Caki2 (cell line): ENCODE data around the gene DGKD. TPM values are rescaled to one million over a fixed set of nuclear protein-coding genes. Genes with fewer than 3 reads are reported as not detected.
A peak's percentile ranks its signal among the peaks of the same experiment; 100 is the strongest.
"Not testable (repeated sequence)": the region's sequence is repeated elsewhere in the genome, so short reads cannot be mapped to it uniquely, and the experiment has no call there.

Experiments used
- DNase-seq: peaks from one replicate; pipeline ENCODE4 v3.0.0-alpha.2; 2015; ENCODE audit warnings: low read depth
- in situ Hi-C: cut with HindIII; loops from 2 replicates; pipeline ENCODE4 v1.10.0; 2016; ENCODE audit warnings: low sequenced_read_pairs, low pct_unique_long_range_greater_than_20kb, mixed read lengths
- total RNA-seq: library from RNA; depleted of rRNA; stranded (reverse); fragments of >200 nt; shearing (Covaris generic); gene quantifications from 2 replicates; pipeline ENCODE4 v1.2.3, GENCODE V29; 2014; ENCODE audit warnings: low replicate concordance

Gene DGKD
- total RNA-seq, 1 experiment from 2014 or later = 7.8 TPM

DNA sequence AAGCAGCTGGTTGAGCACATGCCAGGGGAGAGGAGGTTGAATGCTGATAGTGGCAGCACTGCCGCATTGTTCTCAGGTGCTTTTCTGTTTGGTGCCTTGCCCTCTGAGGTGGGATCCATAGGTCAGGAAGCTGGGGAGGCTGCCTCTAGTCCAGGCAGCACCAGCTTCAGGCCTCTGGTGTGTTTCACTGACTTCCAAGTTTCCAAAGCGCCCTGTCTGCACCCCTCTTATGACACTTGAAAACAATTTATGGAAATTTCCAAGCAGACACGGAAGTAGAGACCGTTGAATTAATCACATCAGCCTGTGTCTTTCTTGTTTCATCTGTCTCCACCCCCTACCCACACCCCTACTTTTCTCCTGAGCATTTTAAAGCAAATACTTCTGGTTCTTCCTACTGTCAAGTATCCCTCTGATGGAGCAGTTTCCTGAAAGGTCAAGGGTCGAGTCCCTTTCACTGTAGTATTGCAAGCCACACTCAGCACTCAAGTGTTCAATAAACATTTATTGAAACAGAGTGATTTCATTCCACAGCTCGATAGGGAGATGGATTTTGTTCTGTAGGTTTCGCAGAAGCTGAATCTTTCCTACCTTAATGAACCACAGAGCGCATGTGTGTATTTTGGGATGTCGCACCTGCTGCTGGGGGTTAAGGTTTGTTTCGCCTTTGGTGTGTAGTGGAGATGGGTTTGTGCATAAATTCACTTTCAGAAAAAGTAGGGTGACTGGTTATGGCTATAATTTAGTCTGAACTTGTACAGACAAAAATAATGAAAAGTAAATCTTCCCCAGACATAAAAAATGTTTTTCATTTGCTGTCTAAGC, 21.4 kb downstream of the DGKD start:
- DNase-seq = no peak
- in situ Hi-C loops = no loop called here

DNA sequence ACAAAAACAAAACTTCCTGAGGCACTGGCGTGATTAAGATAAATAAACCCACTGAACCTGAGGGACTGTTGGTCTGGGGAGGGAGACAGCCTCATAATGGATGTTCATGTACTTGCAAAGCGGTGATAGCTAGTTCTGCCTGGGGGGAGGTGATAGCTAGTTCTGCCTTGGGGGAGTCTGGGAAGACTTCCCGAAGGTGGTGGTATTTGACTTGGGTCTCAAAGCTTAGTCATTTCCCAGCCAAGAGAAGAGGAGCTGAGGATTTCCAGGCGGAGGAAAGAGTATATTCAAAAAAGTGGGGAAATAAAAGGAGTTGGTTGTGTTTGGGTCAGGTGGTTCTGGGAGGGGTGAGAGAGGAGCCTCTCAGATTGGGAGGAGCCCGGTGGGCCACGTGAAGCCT, 24.7 kb downstream of the DGKD start:
- in situ Hi-C loops = no loop called here
- no peak for DNase-seq

DNA sequence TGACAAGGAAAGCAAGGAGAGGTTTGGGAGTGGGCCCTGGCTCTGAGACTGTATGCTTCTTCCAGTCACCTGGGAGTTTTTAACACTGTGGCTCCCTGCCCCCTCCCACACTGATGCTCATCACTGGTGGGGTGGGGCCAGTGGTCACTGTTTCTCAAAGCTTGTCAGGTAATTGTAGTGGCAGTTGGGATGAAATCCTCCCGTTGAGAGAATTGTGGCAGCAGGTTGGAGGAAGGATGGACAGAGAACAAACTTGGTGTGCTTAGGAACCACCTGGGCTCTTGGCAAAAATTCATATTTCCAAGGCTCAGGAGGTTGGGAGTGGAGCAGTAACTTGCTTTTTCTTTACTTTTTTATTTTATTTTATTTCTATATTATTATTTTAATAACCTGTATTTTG, 25.1 kb downstream of the DGKD start:
- DNase-seq = no peak
- in situ Hi-C loops = no loop called here

DNA sequence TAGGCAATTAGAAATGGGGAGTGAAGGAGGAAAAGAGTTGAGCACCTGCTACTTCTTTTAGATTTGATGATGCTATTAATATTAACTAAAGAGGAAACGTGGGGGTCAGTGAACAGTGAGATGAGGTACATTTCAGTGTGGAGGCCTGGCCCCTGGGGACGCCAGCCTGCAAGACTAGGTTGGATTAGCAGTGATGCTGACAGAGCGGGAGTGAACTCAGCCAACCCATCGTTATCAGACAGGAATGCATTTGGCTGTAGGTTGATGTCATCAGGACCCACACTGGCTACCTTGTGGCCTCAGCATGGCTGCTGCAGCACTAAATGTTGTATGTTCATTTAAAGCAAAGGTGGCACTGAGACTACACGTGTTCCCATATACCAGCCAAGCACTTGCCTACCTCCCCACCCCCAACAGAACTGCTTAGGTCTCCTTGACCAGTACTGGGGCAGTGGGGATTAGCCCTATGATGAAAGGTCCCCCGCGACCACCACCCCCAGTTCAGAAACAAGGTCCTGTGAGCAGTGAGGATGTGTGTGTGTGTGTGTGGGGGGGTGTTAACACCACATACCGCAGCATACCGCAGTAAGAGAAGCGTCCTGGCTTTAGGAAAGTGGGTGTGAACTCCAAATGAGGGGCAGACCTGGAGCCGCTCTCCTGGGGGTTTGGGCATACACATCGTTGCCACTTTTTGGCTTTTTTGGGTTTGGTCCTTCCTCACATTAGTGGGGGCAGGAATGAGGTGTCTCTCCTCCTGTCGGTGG, 26.0 kb downstream of the DGKD start:
- DNase-seq = no peak
- in situ Hi-C loops = no loop called here

DNA sequence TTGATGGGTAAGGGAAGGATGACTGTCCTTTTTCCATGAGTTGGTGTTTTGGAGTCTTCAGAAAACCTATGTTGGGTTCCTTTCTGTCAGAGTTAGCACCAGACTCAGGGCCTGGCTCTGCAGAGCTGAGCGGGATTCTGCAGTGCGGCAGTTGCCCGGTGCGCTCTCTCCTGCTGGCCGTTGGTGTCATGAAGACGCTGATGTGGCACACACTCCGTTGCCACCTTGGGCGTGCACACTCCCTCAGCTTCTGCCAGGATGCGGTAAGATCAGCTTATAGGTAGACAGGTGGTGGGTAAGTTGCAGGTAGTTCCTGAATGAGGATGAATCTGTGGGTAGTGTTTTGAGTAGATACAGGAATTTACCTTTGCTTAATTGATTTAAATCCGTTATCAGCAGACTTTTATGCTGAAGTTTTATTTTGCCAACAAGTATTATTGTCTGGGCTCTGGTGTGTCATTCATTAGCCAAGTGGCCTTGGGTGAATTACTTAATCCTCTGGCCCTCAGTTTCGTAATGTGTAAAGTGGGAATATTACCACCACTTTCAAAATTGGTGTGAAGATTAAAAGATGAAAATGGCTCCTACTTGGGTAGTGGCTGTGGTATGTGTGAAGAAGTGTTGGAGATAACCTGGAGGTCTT, 26.8 kb downstream of the DGKD start:
- in situ Hi-C loops = no loop called here
- no peak for DNase-seq

DNA sequence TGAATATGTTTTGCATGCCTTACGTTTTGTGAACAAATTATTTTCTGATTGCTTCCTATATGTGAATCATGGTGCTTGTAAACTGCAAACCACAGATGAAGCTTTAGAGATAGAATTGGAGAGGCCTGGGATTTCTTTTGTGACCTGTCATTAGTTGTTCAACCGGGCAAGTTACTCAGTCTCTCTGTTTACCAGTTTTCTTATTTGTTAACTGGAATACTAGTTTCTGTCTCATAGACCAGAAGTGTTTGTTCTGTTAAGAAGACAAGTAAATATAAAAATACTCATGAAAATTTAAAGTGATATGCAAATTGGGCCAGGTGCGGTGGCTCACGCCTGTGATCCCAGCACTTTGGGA, 27.3 kb downstream of the DGKD start:
- DNase-seq = no peak
- in situ Hi-C loops = no loop called here

DNA sequence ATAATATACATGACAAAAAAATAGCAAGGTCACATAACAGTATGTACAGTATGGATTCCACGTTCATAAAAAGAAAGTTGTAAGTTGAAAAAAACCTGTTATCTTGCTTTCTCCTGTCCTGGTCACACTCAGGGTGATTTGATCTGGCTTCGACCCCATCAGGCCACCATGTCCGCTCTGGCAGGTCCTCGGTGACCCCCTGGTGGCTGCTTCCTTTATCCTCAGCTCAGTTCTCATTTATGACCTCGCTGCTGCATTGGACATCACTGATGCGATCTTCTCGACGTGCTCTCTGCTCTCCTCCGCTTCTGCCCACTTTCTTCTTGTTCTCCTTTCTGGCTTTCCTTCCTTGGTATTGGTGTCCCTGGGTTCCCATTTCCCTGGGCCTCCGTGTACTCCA, 29.7 kb downstream of the DGKD start:
- DNase-seq = no peak
- in situ Hi-C loops = no loop called here

DNA sequence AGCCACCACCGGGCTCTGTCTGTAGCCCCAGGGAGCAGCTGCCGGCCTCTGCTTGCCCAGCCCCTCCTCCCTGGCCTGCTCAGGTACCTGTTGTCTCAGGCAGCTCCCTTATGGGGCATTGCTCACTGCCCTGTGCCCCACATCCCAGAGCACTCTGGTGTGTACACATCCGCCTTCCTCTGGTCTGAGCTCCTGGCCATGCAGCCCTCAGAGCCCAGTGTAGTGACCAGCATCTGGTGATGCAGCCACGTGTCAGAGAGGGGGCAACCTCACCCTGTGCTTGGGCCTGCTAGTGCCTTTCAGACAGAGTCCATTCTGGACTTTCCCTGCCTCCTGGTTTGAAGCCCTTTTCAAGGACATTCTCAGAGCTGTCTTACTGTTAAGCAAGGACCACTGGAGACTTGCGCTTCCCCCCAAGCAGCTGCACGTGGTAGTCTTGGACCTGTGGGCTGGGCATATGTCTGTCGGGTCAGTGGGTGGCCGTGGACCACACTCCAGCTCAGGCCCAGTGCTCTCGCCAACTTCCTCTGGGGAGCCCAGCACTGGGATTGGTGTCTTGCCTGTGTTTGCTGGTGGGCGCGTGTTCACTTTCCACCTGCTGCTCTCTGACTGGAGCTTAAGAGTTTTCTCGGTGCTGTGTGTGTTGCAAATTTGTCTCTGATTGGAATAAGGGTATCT, 30.7 kb downstream of the DGKD start:
- no peak for DNase-seq
- in situ Hi-C loops = no loop called here

DNA sequence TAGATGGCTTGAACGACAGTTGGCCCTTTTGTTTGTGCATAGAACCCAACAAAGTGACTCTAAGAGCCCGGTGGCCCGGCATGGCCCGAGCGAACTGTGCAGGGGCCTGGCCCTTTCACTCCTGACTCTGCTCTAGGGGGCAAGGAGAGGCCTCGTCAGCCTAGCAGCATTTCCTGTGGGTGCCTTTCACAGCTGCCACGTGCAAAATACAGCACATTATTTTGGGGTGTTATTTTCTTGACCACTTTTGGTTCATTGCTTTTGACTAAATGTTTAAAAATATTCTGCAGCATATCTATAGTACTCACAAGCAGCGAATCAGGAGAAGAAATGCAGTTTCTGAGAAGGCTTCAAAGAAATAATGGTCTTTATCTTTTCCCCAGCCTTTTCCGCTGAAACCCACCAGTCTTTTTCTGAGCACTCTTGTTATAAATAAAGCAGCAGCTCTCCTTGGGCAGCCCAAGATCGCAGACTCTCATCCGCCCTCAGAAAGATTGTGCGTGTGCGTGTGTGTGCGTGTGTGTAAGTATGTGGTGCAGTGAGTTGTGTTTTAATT, 31.3 kb downstream of the DGKD start:
- in situ Hi-C loops = no loop called here
- DNase-seq = no peak

DNA sequence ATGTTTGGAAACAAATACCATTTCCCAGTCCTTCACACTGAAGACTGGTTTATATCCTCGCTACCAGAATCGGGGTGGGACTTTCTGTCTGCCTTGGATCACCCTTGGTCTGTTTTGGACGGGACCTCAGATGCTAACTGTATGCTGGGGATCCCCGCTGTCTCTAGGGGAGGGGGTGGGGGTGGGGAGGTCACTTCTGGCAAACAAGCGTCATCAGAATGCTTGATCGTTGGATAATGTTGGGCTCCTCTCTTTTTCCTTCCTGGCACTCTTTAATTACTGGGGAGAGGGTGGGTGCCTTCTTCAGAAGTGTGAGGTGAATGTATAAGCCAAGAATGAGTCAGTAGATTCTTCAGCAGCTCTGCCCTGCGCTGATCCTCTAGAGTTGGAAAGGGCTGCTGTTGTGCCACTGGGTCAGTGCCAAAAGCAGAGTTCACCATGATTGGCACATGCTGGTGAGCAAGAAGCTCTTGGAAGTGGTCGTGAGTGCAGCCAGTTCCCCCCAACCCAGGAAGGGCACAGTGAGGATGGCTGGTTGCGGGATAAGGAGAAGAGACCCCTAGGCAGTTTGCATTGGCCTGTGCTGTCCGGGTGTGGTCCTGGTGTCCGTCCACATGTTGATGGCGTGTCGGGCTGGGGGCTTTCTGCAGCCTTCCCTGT, 32.2 kb downstream of the DGKD start:
- in situ Hi-C loops = no loop called here
- DNase-seq = peak; percentile 39

DNA sequence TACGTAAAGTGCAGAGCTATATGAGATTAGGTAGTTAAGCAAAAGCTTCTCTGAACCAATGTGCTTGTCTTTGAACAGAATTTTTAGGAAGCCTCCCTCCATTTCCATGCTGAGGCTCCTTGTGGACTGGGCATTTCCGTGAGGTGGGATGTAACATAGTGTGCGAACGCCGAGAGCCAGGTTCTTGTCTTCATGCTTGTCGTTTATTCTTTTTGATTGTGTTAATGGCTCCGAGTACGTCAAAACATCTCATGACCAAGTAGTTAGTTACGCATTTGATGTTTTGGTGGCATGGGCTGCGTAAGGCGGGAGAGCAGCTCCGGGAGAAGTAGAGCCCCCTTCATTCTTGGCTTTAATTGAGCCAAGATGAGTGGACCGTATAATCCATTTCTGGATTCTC, 32.9 kb downstream of the DGKD start:
- in situ Hi-C loops = no loop called here

DNA sequence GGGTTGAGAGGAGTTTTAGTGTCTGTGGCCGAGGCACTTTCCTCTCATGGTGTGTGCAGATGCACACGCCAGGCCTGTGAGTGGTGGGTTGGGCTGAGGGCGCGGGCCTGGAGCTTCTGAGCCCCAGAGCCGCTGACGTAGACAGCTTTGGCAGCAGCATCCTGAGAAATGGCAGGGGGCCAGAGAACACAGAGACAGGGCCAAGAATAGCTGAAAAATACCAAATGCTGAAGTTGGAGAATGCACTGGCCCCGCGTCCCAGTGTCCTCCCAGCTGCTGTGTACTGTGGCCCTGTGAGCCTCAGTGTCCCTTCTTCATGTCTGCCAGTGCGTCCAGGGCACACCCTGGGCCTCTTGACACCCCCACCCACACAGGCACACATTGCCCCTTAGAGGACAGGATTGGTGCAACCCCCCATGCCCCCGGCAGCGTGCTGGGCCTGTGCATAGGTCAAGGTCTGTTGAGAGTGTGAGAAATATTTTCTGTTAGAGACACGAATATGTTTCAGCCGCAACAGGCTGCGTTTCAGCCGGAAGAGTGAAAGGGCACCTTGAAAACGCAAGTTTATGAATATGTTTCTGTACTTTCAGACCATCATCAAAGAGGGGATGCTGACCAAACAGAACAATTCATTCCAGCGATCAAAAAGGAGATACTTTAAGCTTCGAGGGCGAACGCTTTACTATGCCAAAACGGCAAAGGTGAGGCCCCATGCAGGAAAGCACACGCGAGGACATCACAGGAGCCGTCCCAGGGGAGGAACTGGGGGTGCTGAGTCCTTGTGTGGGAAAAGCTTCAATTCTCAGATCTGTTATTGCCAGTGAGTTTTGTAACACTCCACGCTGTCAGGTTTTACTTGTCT, 33.6 kb downstream of the DGKD start:
- DNase-seq = peak; percentile 54
- in situ Hi-C loops = no loop called here

More for the DNA sequence above, 32.9 kb downstream of the DGKD start:
- no peak for DNase-seq

DNA sequence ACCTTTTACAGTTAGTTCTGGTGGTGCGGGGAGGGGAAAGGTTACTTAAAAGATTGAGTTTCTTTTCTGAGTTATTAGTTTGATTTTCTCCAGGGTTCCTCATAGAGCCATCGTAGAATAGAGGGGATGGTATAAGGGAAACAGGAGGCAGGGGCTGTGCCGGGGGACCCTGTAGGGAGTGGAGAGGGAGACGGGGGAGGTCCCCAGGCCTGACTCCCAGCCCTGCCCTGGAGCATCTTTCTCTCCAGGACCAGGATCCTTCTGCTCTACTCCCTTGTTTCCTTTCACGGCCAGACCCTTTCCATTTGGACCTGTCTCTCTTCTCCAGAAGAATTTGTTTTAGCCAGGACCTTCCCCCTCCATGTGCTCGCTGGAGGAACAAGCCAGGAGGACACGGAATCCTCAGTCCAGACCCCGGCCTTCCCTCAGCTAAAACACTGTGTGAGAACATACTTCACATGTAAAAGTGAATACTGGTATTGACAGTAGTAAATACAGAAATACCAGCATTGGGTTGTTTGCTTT, 35.4 kb downstream of the DGKD start:
- no peak for DNase-seq
- in situ Hi-C loops = no loop called here

DNA sequence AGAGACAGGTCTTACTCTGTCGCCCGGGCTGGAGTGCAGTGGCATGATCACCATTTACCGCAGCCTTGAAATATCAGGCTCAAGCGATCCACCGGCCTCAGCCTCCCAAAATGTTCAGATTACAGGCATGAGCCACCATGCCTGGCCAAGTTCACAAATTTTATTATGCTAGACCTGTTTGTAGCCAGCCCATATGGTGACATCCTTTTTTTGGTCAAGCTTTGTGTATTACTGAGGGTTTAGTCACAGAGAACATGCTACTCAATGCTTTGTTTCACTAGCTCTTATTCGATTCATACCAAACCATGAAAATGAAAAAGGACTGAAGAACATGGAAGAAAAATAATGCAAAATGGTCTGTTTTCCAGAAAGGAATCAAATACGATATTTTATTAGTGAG, 41.4 kb downstream of the DGKD start:
- in situ Hi-C loops = no loop called here
- no peak for DNase-seq

DNA sequence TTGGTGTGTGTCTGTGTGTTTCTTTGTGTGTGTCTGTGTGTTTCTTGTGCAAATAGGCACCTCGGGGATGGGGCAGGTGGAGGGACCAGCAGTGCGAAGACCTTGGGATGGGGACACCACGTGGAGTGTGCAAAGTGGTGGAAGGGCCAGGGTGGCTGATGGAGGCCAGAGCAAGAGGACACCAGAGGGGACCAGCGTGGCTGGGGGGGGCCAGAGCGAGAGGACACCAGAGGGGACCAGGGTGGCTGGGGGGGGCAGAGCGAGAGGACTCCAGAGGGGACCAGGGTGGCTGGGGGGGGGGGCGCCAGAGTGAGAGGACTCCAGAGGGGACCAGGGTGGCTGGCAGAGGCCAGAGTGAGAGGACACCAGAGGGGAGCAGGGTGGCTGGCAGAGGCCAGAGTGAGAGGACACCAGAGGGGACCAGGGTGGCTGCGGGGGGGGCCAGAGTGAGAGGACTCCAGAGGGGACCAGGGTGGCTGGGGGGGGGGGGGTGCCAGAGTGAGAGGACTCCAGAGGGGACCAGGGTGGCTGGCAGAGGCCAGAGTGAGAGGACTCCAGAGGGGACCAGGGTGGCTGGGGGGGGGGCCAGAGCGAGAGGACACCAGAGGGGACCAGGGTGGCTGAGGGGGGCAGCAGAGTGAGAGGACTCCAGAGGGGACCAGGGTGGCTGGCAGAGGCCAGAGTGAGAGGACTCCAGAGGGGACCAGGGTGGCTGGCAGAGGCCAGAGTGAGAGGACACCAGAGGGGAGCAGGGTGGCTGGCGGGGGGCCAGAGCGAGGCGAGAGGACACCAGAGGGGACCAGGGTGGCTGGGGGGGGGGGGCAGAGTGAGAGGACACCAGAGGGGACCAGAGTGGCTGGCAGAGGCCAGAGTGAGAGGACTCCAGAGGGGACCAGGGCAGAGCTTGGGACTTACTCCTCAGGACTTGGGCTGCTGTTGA, 42.7 kb downstream of the DGKD start:
- in situ Hi-C loops, DNase-seq: not testable (repeated sequence)
